Smooth muscle cell (in vitro differentiated cells): ENCODE data around the gene SSR1. TPM values are rescaled to one million over a fixed set of nuclear protein-coding genes. Genes with fewer than 3 reads are reported as not detected.
"Not testable (repeated sequence)": the region's sequence is repeated elsewhere in the genome, so short reads cannot be mapped to it uniquely, and the experiment has no call there.

Experiments used
- DNase-seq: peaks from one replicate; lab custom pipeline; 2025; ENCODE audit not compliant: unreplicated experiment; lab: John Stamatoyannopoulos, UW
- H2AFZ ChIP-seq: fragments of 200-600 bp; sonication (generic); 2 replicates; pipeline ENCODE4 v1.6.0; 2016; ENCODE audit warnings: antibody characterized with exemption, low read depth, mild to moderate bottlenecking
- H3F3A ChIP-seq: fragments of 200-600 bp; sonication (generic); 2 replicates; pipeline ENCODE4 v1.6.0; 2017; ENCODE audit warnings: antibody characterized with exemption, low read depth
- H3K27ac ChIP-seq: fragments of 200-600 bp; sonication (generic); 2 replicates; pipeline ENCODE4 v1.5.1; 2016; ENCODE audit warnings: low read depth, mild to moderate bottlenecking
- H3K27me3 ChIP-seq: fragments of 200-600 bp; sonication (generic); 2 replicates; pipeline ENCODE4 v1.6.1; 2016; ENCODE audit warnings: low read depth, mild to moderate bottlenecking
- H3K36me3 ChIP-seq: fragments of 200-600 bp; sonication (generic); 2 replicates; pipeline ENCODE4 v1.5.1; 2016; ENCODE audit warnings: low read depth
- H3K4me1 ChIP-seq: fragments of 200-600 bp; sonication (generic); 2 replicates; pipeline ENCODE4 v1.5.1; 2016; ENCODE audit warnings: low read depth
- H3K4me2 ChIP-seq: fragments of 200-600 bp; sonication (generic); 2 replicates; pipeline ENCODE4 v1.6.0; 2016; ENCODE audit warnings: mild to moderate bottlenecking
- H3K4me3 ChIP-seq: fragments of 200-600 bp; sonication (generic); 2 replicates; pipeline ENCODE4 v1.5.1; 2016; ENCODE audit warnings: mild to moderate bottlenecking
- H3K79me2 ChIP-seq: fragments of 200-600 bp; sonication (generic); 2 replicates; pipeline ENCODE4 v1.6.0; 2016; ENCODE audit warnings: low read depth, mild to moderate bottlenecking
- H3K9ac ChIP-seq: fragments of 200-600 bp; sonication (generic); 2 replicates; pipeline ENCODE4 v1.6.0; 2016; ENCODE audit warnings: low read depth
- H3K9me3 ChIP-seq: fragments of 200-600 bp; sonication (generic); replicated peaks from 2 replicates; pipeline ENCODE4 v1.5.1; 2016; ENCODE audit warnings: low read depth
- H4K20me1 ChIP-seq: fragments of 200-600 bp; sonication (generic); 2 replicates; pipeline ENCODE4 v1.6.0; 2016; ENCODE audit warnings: low read depth
- WGBS: methylation state at CpG from one replicate; pipeline ENCODE4 v1.1.7; 2016; ENCODE audit warnings: low lambda C conversion rate; 5-methylcytosine and 5-hydroxymethylcytosine counted together
- polyA plus RNA-seq: library from polyadenylated mRNA; unstranded; fragments of >200 nt; fragmentation: Nextera tagmentation; extraction: Ambion mirVana; gene quantifications from 2 replicates; pipeline ENCODE4 v1.2.1, GENCODE V29; 2016
- total RNA-seq: library from RNA; depleted of rRNA; stranded (reverse); fragments of >200 nt; gene quantifications from 2 replicates; pipeline ENCODE4 v1.2.3, GENCODE V29; 2014
- TF ChIP-seq, protein P1 (sequence below): fragments of 200-600 bp; sonication (generic); IDR thresholded peaks from 2 replicates; pipeline ENCODE4 v1.5.1; 2017; ENCODE audit warnings: borderline replicate concordance, mild to moderate bottlenecking, antibody characterized with exemption; ENCODE audit not compliant: insufficient read depth, poor library complexity, severe bottlenecking

The SSR1 gene
- total and polyA plus RNA-seq, 2 experiments from 2014 or later: 304 to 306 TPM

DNA sequence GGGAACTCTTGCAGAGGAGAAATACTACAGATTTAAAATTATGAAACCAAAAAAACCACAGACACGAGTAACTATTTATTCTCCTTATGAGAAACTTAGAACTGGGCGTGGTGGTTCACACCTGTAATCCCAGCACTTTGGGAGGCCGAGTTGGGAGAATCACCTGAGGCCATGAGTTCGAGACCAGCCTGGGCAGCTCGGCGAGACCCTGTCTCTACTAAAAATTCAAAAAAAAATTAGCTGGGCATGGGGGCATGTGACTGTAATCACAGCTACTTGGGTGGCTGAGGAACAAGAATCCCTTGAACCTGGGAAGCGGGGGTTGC is 36.8 kb downstream of the SSR1 start:
- H3K4me2 ChIP-seq: no peak overlapping the region
- no peak for DNase-seq

DNA sequence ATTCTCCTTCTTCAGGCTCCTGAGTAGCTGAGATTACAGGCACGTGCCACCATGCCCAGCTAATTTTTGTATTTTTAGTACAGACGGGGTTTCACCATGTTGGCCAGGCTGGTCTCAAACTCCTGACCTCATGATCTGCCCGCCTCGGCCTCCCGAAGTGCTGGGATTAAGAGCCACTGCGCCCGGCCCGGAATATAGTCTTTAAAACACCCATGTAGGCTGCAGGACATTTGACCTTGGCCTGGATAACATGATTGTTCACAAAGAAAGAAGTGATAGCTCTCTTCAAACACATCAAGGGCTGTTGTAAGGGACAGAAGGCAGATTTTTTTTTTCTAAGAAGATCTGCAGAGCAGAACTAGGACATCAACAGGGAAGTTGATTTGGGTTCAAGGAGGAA is 38.5 kb downstream of the SSR1 start:
- H3K79me2 ChIP-seq, H3K27ac ChIP-seq: not testable (repeated sequence)
- WGBS: 94% methylated on average over 8 of the region's 8 CpGs

More for the DNA sequence above, 36.8 kb downstream of the SSR1 start:
- no peaks in the 10 kb centered on the region for H3K36me3 ChIP-seq
- TF ChIP-seq, protein P1, sequence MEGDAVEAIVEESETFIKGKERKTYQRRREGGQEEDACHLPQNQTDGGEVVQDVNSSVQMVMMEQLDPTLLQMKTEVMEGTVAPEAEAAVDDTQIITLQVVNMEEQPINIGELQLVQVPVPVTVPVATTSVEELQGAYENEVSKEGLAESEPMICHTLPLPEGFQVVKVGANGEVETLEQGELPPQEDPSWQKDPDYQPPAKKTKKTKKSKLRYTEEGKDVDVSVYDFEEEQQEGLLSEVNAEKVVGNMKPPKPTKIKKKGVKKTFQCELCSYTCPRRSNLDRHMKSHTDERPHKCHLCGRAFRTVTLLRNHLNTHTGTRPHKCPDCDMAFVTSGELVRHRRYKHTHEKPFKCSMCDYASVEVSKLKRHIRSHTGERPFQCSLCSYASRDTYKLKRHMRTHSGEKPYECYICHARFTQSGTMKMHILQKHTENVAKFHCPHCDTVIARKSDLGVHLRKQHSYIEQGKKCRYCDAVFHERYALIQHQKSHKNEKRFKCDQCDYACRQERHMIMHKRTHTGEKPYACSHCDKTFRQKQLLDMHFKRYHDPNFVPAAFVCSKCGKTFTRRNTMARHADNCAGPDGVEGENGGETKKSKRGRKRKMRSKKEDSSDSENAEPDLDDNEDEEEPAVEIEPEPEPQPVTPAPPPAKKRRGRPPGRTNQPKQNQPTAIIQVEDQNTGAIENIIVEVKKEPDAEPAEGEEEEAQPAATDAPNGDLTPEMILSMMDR: no peak
- H3K9ac ChIP-seq: no peak overlapping the region
- H3F3A ChIP-seq: no peaks in the 10 kb centered on the region
- 77% methylated on average over 7 of the region's 7 CpGs for WGBS
- H3K27me3 ChIP-seq: no peaks in the 10 kb centered on the region
- no peak overlapping the region for H2AFZ ChIP-seq
- no peaks in the 10 kb centered on the region for H4K20me1 ChIP-seq
- H3K27ac ChIP-seq: no peak overlapping the region
- H3K4me1 ChIP-seq: no peaks in the 10 kb centered on the region
- H3K4me3 ChIP-seq: no peak overlapping the region
- H3K79me2 ChIP-seq: no peaks in the 10 kb centered on the region
- no peaks in the 10 kb centered on the region for H3K9me3 ChIP-seq

DNA sequence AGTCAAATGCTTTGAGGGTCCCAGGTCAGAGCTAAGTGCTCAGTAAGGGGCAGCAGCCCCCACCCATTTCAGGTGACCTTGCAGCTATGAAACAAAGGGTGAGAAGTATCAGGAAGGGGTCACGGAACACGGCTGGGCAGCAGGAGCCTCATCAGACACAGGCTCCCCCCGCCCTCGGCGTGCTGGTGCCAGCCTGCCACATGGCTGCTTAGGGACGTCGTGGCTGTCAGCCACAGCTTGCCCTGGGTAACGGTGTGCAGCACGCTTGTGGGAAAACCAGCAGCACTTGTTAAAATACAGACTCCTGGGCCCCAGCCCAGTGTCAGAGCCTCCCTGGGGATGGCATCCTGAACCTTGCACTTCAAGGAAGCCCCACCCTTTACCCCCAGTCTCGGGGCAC is 39.3 kb downstream of the SSR1 start:
- Histone ChIP-seq H3K4me1 (no peaks in the 10 kb centered on the region), H3K9me3 (no peaks in the 10 kb centered on the region), H3K36me3 (no peaks in the 10 kb centered on the region), H3K9ac (no peak overlapping the region), H3K27ac (no peak overlapping the region), H3K27me3 (no peaks in the 10 kb centered on the region), H3K79me2 (no peaks in the 10 kb centered on the region), H3K4me3 (no peak overlapping the region), H3K4me2 (no peak overlapping the region), H4K20me1 (no peaks in the 10 kb centered on the region), H2AFZ (no peak overlapping the region), H3F3A (no peaks in the 10 kb centered on the region)
- TF ChIP-seq, protein P1: no peak
- no peak for DNase-seq
- WGBS: 95% methylated on average over 10 of the region's 10 CpGs

More for the DNA sequence above, 38.5 kb downstream of the SSR1 start:
- H3K27me3 ChIP-seq, H3K9me3 ChIP-seq, H3K4me2 ChIP-seq, H3K4me3 ChIP-seq, H3K4me1 ChIP-seq, H3F3A ChIP-seq, DNase-seq, H3K9ac ChIP-seq, H3K36me3 ChIP-seq, H2AFZ ChIP-seq, H4K20me1 ChIP-seq: not testable (repeated sequence)

DNA sequence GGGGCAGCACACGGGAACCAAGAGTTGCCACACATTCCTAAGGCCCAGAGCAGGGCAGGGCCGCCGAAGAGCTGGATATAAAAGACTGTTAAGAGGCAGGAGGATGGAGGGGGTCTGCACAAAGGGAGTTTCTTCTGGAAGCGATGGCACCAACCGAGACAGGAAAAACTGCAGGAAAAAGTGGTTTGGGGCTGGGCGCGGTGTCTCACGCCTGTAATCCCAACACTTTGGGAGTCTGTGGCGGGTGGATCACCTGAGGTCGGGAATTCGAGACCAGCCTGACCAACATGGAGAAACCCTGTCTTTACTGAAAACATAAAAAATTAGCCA is 41.8 kb downstream of the SSR1 start:
- Histone ChIP-seq H4K20me1 (no peaks in the 10 kb centered on the region), H3K4me2 (no peak overlapping the region), H2AFZ (no peak overlapping the region), H3K27ac (no peak overlapping the region), H3K4me3 (no peak overlapping the region), H3K4me1 (no peaks in the 10 kb centered on the region), H3K27me3 (no peaks in the 10 kb centered on the region), H3K9me3 (no peaks in the 10 kb centered on the region), H3F3A (no peaks in the 10 kb centered on the region), H3K79me2 (no peaks in the 10 kb centered on the region), H3K36me3 (no peaks in the 10 kb centered on the region), H3K9ac (no peak overlapping the region)
- DNase-seq: no peak
- 90% methylated on average over 11 of the region's 11 CpGs for WGBS
- TF ChIP-seq, protein P1: no peak
